DND-41 (cell line): Measurements from ENCODE around the gene MRPS7.

Experiments
- EZH2 ChIP-seq: IDR thresholded peaks from 3 replicates; pipeline ENCODE4 v1.6.1; 2012; ENCODE audit warnings: borderline replicate concordance, low read depth, mild to moderate bottlenecking, moderate library complexity, low read length, inconsistent platforms; ENCODE audit not compliant: severe bottlenecking
- TF ChIP-seq, protein P1 (sequence below): IDR thresholded peaks from 2 replicates; pipeline ENCODE4 v1.5.1; 2012; ENCODE audit warnings: borderline replicate concordance, low read length, moderate library complexity, mild to moderate bottlenecking; ENCODE audit not compliant: poor library complexity, severe bottlenecking; ENCODE audit errors: extremely low read depth

DNA sequence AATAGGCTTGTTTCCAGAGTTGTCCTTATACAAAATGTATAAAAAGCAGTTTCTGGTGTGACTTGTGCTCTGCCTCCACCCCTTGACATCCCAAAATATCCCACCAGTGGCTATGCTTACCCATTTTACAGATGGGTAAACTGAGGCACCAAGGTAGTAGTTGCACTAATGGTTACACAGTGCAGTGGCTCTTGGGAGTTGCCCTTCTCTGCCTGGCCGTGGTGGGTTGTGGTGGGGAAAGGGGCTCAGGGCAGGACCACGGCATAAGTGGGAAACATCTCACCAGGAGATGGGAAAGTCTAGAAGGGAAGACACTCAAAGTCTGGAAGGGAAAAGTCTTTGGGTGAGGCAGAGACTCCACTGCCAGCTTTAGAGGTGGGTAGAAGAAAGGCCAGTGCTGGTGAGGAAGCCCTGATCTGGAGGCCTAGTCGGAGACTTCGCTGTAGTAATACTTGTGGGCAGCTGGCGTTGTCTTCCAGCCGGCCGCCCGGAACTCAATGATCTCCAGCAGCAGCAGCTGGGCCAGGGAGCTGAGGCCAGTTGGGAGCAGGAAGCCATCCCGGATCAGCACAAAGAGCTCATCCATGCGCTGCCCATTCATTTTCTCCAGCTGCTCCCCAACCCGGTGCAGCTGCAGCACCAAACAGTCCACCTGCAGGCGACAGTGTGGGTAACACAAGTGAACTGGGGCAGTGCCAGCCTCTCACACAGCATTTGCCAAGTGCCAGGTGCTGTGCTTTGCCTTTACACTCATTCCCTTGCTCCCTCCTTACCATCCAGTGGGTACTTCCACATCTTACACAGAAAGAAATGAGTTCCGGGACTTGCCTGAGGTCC, 4.9 kb downstream of the MRPS7 start:
- TF ChIP-seq, protein P1, sequence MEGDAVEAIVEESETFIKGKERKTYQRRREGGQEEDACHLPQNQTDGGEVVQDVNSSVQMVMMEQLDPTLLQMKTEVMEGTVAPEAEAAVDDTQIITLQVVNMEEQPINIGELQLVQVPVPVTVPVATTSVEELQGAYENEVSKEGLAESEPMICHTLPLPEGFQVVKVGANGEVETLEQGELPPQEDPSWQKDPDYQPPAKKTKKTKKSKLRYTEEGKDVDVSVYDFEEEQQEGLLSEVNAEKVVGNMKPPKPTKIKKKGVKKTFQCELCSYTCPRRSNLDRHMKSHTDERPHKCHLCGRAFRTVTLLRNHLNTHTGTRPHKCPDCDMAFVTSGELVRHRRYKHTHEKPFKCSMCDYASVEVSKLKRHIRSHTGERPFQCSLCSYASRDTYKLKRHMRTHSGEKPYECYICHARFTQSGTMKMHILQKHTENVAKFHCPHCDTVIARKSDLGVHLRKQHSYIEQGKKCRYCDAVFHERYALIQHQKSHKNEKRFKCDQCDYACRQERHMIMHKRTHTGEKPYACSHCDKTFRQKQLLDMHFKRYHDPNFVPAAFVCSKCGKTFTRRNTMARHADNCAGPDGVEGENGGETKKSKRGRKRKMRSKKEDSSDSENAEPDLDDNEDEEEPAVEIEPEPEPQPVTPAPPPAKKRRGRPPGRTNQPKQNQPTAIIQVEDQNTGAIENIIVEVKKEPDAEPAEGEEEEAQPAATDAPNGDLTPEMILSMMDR = no peak
- TF ChIP-seq EZH2 = no peak
